ENCODE measurements around the gene OR8B12.

- TF ChIP-seq CTCF (IDR thresholded peaks at IDR 0.05), result no peak
- TF ChIP-seq EZH2 (IDR thresholded peaks at IDR 0.05; ENCODE audit: borderline replicate concordance, insufficient read depth, low read depth, low read length, poor library complexity, severe bottlenecking), result no peak
These were observed 7.7 kb upstream of the OR8B12 start for GRCh38 chr11:124551189-124551588.
